ENCODE results near the gene ARHGEF3. TPM values are rescaled to one million over a fixed set of nuclear protein-coding genes. Genes with fewer than 3 reads are reported as not detected.

ARHGEF3 gene
- total RNA-seq, 1 experiment from 2014 or later, result 4.4 TPM

DNA sequence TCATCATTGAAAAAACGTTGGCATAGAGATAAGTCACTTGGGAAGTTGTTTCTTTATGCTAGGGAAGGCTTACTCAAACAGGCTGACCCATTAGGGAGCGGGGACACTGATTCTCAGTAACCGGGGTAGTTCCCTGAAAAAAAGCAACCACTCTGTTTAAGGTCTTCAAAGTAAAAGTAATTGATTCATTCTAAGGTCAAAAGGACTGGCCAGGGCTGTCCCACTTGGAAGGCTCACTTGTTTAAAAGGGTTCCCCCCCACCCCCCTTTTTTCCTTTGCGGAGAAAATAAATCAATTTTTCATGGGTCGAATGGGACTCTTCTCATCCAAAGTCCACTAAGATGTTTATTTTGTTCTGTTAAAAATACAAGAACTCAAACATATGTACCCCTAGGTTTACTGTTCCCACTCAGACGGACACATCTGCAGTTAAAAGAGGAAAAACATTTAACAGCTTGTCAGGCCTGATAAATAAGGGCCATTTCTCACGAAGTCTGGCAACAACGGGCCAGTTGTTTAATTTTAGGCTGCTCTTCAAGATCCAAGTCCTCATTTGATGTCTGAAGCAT lies 53.0 kb downstream of the ARHGEF3 start:
- H3K4me3 Mint-ChIP-seq, result no peak overlapping the region
- H2BK120ac ChIP-seq (ENCODE audit: low read depth, low read length, poor library complexity, severe bottlenecking), result no peak overlapping the region
- H3K4me1 Mint-ChIP-seq, result peaks cover 7 to 8% of the 10 kb centered on the region in 2 experiments
- H3K14ac ChIP-seq (ENCODE audit: insufficient read depth, low read length), result no peak overlapping the region
- no peaks in the 10 kb centered on the region for H3K79me2 ChIP-seq (ENCODE audit: insufficient read depth, low read length)
- DNase-seq, result no peak
- no peak overlapping the region for H2BK12ac ChIP-seq (ENCODE audit: insufficient read length, low read depth, low read length)
- WGBS (ENCODE audit: extremely low coverage, insufficient read length, low lambda C conversion rate), result no CpG with 5 or more reads among the region's 8 CpGs
- no peak overlapping the region for H3K4ac ChIP-seq (ENCODE audit: low read depth, low read length)
- H3K27me3 Mint-ChIP-seq (ENCODE audit: low read depth), result no peaks in the 10 kb centered on the region
- H3K79me1 ChIP-seq (ENCODE audit: insufficient read depth, low read depth, low read length, poor library complexity, severe bottlenecking), result no peaks in the 10 kb centered on the region
- no peak overlapping the region for H4K91ac ChIP-seq (ENCODE audit: insufficient read length, low read depth, low read length)
- H3T11ph ChIP-seq (ENCODE audit: low read length), result no peak overlapping the region
- no peak overlapping the region for H3K23ac ChIP-seq (ENCODE audit: insufficient read length, low read depth, low read length)
- peak overlapping the region in 1 of 3 experiments; percentile 53; a peak in 1 of 7 replicates for H3K27ac Mint-ChIP-seq
- H3K36me3 Mint-ChIP-seq (ENCODE audit: insufficient read depth in 1 of 3, low read depth in 3 of 3), result peaks cover 0 to 2% (median 0%) of the 10 kb centered on the region in 3 experiments; a peak in 2 of 7 replicates
- no peak overlapping the region for H2BK5ac ChIP-seq (ENCODE audit: insufficient read length, low read length)
- H3K9me3 Mint-ChIP-seq, result no peaks in the 10 kb centered on the region
- H3K27ac ChIP-seq (ENCODE audit: insufficient read length, low read depth, low read length), result no peak overlapping the region
- H3K9me3 ChIP-seq (ENCODE audit: control insufficient read depth, low read depth, low read length), result no peaks in the 10 kb centered on the region
- no peak overlapping the region for H3K9ac ChIP-seq (ENCODE audit: extremely low read depth, insufficient read length, low read length)
- TF ChIP-seq, protein P1, sequence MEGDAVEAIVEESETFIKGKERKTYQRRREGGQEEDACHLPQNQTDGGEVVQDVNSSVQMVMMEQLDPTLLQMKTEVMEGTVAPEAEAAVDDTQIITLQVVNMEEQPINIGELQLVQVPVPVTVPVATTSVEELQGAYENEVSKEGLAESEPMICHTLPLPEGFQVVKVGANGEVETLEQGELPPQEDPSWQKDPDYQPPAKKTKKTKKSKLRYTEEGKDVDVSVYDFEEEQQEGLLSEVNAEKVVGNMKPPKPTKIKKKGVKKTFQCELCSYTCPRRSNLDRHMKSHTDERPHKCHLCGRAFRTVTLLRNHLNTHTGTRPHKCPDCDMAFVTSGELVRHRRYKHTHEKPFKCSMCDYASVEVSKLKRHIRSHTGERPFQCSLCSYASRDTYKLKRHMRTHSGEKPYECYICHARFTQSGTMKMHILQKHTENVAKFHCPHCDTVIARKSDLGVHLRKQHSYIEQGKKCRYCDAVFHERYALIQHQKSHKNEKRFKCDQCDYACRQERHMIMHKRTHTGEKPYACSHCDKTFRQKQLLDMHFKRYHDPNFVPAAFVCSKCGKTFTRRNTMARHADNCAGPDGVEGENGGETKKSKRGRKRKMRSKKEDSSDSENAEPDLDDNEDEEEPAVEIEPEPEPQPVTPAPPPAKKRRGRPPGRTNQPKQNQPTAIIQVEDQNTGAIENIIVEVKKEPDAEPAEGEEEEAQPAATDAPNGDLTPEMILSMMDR (conservative IDR thresholded peaks at IDR 0.05), result no peak
- no peak overlapping the region for H2AFZ ChIP-seq (ENCODE audit: low read length)
- no peak overlapping the region for H2BK20ac ChIP-seq (ENCODE audit: low read depth, low read length, poor library complexity, severe bottlenecking)
- no peaks in the 10 kb centered on the region for H3K23me2 ChIP-seq (ENCODE audit: insufficient read length, low read depth, low read length, poor library complexity, severe bottlenecking)
- no peaks in the 10 kb centered on the region for H4K20me1 ChIP-seq (ENCODE audit: control insufficient read depth, insufficient read depth, insufficient read length)
- no peak overlapping the region for H4K5ac ChIP-seq (ENCODE audit: insufficient read length, low read depth, low read length)
- H3K18ac ChIP-seq (ENCODE audit: insufficient read length, low read depth, low read length), result no peak overlapping the region
- no peak overlapping the region for H3K56ac ChIP-seq (ENCODE audit: insufficient read length, low read depth, low read length)
- H4K8ac ChIP-seq (replicated peaks; ENCODE audit: insufficient read length, low read depth, low read length), result no peak overlapping the region
- no peak overlapping the region for H2BK15ac ChIP-seq (ENCODE audit: low read depth, low read length)
- H2AK5ac ChIP-seq (ENCODE audit: insufficient read length, low read length), result no peak overlapping the region
- no peak overlapping the region for H3K4me2 ChIP-seq (ENCODE audit: insufficient read depth, insufficient read length, low read length)
- 0 out of 2 replicates have a peak, but pooled peaks cover 3% of the 10 kb centered on the region for H3K4me1 ChIP-seq (ENCODE audit: insufficient read depth, low read length)
- H3K27me3 ChIP-seq (ENCODE audit: insufficient read depth, low read length), result no peaks in the 10 kb centered on the region
